Fibroblast of the conjunctiva (primary cell): ENCODE results near the gene DUSP16.
"Not testable (repeated sequence)": the region's sequence is repeated elsewhere in the genome, so short reads cannot be mapped to it uniquely, and the experiment has no call there.

Source experiments
- DNase-seq: peaks from one replicate; pipeline ENCODE4 v3.0.0-alpha.2; 2010; ENCODE audit warnings: low read depth

The DUSP16 gene

GRCh38 chr12:12583510-12584178 lies 21.0 kb upstream of the DUSP16 start:
- no peak for DNase-seq

DNA sequence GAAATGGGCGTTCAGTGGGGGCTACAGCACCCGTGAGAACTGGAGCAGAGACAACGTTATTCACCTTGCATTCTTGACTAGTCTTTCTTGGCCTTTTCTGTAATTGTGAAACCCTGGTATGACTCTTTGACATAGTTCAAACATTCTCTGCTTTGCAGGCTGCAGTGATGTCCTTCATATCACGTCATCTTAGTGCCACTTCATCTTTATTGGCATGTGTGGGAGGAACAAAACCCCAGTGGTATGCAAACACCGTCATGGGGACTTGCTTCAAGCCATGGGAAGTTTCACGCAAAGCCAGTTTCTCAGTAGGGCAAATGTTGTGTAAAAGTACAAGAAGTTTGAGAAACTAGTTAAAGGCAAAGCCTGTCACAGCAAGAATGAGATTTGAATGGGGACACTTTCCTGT lies 20.2 kb upstream of the DUSP16 start:
- DNase-seq = no peak

DNA sequence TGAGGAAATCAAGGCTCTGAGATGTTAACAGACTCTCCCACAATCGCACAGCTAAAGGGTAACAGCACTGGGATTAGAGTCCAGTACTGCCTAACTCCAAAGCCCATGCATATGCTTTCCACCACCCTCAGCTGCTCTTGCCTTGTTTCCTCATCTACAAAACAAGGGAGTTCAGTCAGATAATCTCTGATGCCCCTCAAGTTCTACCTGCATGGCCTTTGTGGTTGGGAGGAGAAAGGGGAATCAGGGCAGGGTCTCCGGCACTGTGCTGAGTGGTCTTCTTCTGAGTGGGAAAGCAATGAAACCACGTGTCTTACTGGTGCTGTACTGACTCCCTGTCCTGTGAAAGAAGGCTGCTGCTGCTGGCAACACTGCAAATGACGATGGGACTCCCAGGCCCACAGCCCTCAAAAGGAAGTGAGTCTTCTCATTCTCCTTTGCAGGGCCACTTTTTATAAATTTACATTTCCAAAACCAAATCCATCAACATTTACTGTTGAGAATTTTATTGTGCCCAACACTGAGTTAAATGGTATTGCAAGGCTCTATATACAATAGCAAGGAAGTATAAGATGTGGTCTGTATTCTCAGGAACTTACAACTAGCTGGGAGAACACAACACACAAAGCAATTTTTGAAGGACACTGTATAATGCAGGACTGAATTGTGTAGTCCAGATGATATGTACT lies 19.7 kb upstream of the DUSP16 start:
- no peak for DNase-seq

DNA sequence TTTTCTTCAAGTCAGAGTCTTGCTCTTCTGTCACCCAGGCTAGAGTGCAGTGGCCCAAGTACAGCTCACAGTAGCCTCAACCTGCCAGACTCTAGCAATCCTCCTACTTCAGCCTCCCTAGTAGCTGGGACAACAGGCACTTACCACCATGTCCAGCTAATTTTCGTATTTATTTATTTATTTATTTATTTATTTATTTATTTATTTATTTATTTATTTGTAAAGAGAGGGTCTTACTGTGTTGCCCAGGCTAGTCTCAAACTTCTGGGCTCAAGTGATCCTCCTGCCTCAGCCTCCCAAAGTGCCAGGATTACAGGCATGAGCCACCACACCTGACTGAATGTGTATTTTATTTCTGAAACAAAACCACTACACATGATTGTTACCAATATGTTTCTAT lies 18.1 kb upstream of the DUSP16 start:
- not testable (repeated sequence) for DNase-seq

GRCh38 chr12:12577786-12578185 lies 15.1 kb upstream of the DUSP16 start:
- no peak for DNase-seq

GRCh38 chr12:12572659-12573058 lies 10.0 kb upstream of the DUSP16 start:
- no peak for DNase-seq

GRCh38 chr12:12565971-12566370 lies 3.3 kb upstream of the DUSP16 start:
- DNase-seq = not testable (repeated sequence)

DNA sequence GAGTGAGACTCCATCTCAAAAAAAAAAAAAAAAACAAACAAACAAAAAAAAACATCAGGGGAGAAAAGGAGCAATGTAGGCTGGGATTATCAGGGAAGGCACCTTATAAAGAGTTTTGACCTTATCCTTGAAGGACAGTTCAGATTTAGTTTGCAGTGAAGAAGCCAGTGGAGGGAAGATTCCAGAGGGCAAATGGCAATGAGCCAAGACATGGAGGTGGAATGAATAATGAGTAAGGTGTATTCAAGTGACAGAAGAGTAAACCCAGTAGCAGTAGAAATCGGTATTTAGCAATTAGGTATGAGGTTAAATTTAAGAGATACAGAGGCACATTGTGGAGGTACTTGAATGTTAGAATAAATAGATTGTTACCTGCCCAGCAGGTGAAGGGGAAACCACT lies 2.2 kb upstream of the DUSP16 start:
- no peak for DNase-seq

GRCh38 chr12:12563290-12563928 lies 746 bp upstream of the DUSP16 start:
- no peak for DNase-seq

DNA sequence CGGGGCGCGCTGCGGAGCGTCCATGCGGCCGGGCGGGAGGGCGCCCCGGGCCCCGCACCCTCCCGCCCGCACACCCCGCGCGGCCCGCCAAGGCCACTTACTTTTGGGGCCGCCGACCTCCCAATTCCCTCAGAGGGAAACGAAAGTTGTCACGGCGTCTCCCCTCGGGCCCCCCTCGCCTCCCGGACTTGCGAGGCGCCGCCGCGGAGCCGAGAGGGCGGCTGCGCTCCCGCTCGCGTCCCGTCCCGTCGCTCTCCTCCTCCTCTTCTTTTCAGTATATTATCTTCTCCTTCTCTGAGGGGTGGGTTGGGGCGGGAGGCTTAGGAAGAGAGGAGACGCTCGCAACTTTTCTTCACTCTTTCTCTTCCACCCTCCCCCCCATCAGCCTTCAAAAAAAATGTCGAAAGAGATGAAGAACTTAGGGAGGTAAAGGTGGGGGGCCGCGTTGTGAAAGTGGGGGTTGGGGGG lies 613 bp downstream of the DUSP16 start:
- no peak for DNase-seq

- no peak for DNase-seq
Measured at GRCh38 chr12:12561371-12562015, 1.2 kb downstream of the DUSP16 start.

- DNase-seq = no peak
Measured at GRCh38 chr12:12560587-12561370, 1.9 kb downstream of the DUSP16 start.

- no peak for DNase-seq
Measured at GRCh38 chr12:12559719-12560296, 2.9 kb downstream of the DUSP16 start.

DNA sequence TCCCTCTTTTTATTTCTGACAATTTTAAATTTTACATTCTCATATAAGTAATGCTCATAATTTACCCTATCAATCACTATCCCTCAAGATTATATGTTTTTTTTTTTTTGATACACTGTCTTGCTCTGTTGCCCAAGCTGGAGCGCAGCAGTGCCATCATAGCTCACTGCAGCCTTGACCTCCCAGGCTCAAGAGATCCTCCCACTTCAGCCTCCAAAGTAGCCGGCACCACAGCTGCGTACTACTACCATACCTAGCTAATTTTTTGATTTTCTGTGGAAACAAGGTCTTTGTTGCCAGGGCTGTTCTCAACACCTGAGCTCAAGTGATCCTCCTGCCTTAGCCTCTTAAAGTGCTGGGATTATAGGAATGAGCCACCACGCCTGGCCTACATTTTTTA lies 4.4 kb downstream of the DUSP16 start:
- no peak for DNase-seq

GRCh38 chr12:12557733-12558132 lies 4.9 kb downstream of the DUSP16 start:
- DNase-seq = no peak

DNA sequence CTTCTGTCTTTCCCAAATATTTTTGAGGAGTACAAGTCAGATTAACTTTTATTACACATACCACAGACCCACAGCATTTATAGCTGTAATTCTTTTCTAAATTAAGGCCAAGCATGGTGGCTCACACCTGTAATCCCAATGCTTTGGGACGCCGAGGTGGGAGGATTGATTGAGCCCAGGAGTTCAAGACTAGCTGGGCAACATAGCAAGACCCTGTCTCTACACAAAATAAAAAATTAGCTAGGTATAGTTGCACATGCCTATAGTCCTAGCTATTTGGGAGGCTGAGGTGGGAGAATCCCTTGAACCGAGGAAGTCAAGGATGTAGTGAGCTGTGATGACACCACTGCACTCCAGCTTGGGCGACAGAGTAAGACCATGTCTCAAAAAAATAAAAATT lies 7.0 kb downstream of the DUSP16 start:
- DNase-seq = no peak

DNA sequence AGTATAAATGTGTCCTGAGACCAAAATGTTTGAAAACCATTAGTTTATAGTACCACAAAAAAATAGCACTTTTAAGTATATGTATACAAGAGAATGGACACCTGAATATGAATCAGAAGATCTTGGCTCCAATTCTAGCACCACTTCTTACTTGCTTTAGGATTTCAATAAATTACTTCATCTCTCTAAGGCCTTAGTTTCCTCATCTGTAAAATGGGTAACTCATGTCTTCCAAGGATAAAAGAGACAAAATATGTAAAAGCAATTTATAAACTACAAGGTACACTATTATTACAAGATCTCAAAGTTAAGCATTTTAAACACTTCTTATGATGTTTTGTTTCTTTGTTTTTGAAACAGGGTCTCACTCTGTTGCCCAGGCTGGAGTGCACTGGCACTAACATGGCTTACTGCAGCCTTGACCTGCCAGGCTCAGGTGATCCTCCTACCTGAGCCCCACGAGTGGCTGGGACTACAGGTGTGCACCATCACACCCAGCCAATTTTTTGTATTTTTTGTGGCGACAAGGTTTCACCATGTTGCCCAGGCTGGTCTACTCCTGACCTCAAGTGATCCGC lies 9.4 kb downstream of the DUSP16 start:
- DNase-seq = no peak

GRCh38 chr12:12551115-12551514 lies 11.5 kb downstream of the DUSP16 start:
- no peak for DNase-seq

- DNase-seq = no peak
Measured at GRCh38 chr12:12550277-12550676, 12.4 kb downstream of the DUSP16 start.

GRCh38 chr12:12549426-12549825 lies 13.2 kb downstream of the DUSP16 start:
- no peak for DNase-seq

GRCh38 chr12:12548713-12549112 lies 13.9 kb downstream of the DUSP16 start:
- DNase-seq = no peak
